GM20000 (cell line): ENCODE data around the gene TNXB.
"Not testable (repeated sequence)": the region's sequence is repeated elsewhere in the genome, so short reads cannot be mapped to it uniquely, and the experiment has no call there.

Experiments
- DNase-seq: peaks from one replicate; pipeline ENCODE4 v3.0.0; 2012; ENCODE audit warnings: low spot score
- CTCF ChIP-seq: IDR thresholded peaks from 2 replicates; pipeline ENCODE4 v1.5.1; 2012; ENCODE audit warnings: mild to moderate bottlenecking, control low read depth; ENCODE audit errors: extremely low read depth, missing control alignments

The TNXB gene

GRCh38 chr6:32148289-32149091, 39.4 kb upstream of the TNXB start:
- no peak for DNase-seq
- no peak for TF ChIP-seq CTCF

GRCh38 chr6:32147401-32148132, 38.4 kb upstream of the TNXB start:
- DNase-seq: no peak
- no peak for TF ChIP-seq CTCF

GRCh38 chr6:32146687-32147086, 37.5 kb upstream of the TNXB start:
- TF ChIP-seq CTCF: no peak
- DNase-seq: no peak

GRCh38 chr6:32146287-32146686, 37.1 kb upstream of the TNXB start:
- DNase-seq: no peak

GRCh38 chr6:32144238-32144637, 35.1 kb upstream of the TNXB start:
- DNase-seq: not testable (repeated sequence)

More at GRCh38 chr6:32146287-32146686, 37.1 kb upstream of the TNXB start:
- no peak for TF ChIP-seq CTCF

- DNase-seq: no peak
- TF ChIP-seq CTCF: no peak
Observed at GRCh38 chr6:32140420-32141046, 31.4 kb upstream of the TNXB start.

GRCh38 chr6:32139590-32139989, 30.5 kb upstream of the TNXB start:
- DNase-seq: no peak
- TF ChIP-seq CTCF: no peak
